IPS-NIHi7 (cell line): Measurements from ENCODE around the gene SLC38A2.

Source experiments
- DNase-seq: peaks from one replicate; pipeline ENCODE4 v3.0.0; 2012; ENCODE audit warnings: mixed read lengths; ENCODE audit errors: extremely low spot score

Gene SLC38A2

DNA sequence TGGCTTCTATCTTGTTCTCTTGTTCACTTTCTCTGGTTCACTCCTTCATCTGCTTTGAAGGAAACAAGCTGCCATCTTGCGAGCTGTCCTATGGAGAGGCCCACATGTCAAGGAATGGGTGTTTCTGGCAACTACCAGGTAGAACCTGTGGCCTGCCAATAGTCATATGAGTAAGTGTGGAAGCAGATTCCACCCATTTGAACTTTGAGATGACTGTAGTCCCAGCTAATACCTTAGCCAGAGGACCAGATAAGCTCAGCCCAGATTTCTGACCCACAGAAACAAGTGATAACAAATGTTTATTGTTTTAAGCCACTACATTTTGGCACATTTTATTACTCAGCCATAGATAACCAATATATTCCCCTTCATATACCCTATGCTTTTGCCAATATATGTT, 4.0 kb upstream of the SLC38A2 start:
- DNase-seq, result no peak

- no peak for DNase-seq
Measured at GRCh38 chr12:46374711-46375110, 2.1 kb upstream of the SLC38A2 start.

DNA sequence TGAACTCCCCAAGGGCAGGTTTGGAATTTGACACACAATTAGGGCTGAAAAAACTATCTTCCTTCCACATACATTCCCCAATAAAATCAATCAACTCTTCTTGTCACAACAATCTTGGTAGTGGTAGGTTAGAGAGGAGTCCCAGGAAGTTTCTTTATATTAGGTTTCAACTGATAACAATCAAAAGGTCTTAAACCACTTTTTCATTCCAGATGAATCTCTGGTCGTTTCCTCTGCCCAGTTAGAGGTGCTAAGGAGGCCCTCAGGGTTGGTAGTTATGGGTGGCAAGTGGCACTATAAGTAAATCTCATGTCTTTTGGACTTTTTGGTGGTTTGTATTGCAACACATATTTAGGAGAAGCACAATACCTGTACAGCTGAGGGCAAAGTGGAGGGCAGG, 1.7 kb upstream of the SLC38A2 start:
- no peak for DNase-seq

DNA sequence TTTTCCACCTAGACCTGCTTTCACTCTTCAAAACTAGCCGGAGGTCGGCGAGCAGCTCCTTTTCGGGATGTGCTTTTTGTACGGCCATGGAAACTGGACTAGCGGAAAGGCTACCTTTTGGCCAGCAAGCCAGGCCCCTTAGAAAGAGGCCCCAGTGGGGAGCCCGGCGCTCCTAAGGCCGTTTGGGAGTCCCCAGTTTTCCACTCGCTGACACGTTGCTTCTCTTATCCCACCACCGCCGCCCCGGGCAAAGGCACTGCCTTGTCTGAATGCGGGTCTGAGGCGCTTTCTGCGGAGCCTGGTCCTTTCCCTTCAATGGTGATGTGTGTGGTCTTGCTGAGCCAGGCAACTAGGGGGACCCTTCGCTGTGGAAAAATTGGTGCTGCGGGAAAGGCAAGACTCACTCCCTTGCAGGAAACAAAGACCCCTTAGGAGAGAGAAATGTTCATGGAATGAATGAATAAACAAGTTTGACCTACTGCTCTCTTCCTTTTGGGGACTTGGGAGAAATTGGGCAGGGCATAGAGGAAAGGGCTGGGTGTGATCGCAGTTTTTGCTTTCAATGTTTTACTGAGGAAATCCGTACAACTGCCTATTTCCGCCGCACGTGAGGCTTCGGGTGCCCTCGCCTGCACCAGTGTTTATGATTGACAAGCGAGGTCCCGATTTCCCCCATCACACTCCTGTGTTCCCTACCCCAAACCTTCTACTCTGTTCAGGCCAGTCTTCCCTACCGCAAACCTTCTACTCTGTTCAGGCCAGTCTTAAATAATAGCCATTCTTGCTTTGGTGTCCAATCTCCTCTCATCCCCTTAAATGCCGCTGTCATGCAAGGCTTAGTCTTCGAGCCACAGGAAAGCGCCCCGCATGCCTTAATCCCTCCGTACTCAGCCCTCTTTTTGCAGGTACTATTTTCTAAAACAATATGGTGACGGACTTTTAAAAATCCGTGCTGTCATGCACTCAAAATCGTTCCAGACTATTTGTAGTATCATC, 1.0 kb upstream of the SLC38A2 start:
- peak; percentile 51 for DNase-seq

- DNase-seq, result no peak
Measured at GRCh38 chr12:46371718-46372543, 642 bp downstream of the SLC38A2 start.

DNA sequence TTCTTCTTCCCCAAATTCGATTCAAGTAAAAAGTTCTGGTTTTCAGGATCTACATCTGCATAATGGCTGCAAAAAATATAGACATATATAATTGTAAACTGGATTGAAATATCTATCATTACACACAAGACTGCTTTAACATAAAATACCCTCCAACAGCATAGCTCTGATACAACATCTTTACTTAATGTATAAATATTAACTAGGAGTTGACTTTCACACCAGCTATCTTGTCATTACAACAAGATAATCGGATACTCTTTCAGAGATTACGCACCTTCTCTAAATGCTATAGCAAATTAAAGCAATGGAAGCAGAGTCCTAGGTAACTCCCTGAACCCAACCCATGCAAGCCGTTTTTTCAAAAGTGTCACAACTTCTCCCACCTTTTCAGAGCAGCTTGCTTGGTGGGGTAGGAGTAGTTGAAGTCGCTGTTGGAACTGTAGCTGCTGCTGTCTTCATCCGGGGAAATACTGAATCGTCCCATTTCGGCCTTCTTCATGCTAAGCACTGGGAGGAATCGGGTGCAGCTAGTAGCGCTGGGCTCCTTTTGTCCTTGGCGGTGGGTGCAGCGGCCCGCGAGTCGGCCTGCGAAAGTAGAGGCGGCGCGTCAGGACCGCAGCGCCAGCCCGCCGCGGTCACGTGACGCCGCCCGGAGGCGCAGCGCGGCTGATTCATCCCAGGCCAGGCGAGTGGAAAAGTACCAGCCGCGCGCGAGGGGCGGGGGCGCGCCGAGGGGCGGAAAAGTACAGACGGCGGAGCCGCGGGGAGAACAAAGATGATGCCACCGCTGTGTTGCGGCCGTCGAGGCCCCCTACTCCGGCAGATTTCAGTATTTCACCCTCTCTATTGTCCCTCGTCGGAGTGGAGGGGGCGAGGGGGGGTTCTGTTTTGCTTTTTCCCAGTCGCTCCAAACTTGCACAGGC, 1.5 kb downstream of the SLC38A2 start:
- peak; percentile 82 for DNase-seq

GRCh38 chr12:46370380-46370734, 2.2 kb downstream of the SLC38A2 start:
- no peak for DNase-seq

GRCh38 chr12:46369474-46370379, 2.8 kb downstream of the SLC38A2 start:
- DNase-seq, result no peak

- DNase-seq, result no peak
Measured at GRCh38 chr12:46369095-46369473, 3.5 kb downstream of the SLC38A2 start.

DNA sequence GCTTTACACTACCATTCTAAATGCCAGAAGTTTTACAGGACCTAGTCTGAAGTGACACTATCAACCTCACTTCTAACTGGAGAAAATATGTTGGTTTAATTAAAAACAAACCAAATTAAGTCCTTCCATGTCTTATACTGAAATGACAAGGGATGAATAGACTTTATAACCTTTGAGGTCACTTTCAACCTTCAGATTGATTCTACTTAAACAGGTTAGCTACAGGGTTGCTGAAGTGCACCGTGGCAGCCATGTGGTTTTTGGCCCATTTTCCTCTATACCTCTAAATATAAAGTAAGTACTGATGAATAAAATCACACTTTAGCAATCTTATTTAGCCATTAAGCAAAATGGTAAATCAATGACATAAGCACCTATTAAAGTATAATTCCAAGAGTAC, 3.9 kb downstream of the SLC38A2 start:
- no peak for DNase-seq

DNA sequence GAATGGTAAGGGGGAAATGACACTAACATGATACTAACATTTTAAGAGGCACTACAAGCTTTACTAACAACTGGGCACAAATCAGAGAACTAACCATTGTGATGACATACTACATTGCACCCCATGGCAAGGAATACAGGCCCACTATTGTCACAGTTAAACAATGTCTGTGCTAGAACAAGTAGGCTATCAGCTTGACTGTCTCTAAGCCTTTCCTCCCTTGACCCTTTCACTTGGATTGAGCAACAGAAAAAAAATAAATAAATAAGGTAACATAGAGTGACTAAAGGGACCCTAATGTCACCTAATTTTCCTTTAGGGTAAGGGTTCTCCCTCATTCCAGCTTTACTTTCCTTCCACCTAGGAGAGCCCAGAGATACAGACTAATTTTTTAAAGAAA, 4.4 kb downstream of the SLC38A2 start:
- DNase-seq, result no peak

- DNase-seq, result no peak
Measured at GRCh38 chr12:46367351-46368029, 5.1 kb downstream of the SLC38A2 start.

DNA sequence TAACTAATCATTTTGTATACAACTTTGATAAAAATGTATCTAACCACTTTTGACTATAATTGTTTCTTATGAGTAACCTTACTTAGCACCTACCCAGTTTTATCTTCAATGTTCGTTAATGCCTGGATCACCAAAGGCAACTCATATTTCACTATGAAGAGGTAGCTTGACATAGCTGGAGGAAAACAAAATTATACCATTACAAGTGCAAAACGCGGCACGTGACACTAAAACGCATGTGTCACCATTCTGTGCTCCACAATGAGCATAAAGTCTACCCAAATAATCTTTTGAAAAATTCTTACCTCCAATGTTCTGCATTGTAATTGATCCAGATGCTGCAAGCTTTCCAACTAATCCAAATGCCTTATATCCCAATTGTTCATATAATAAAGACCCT, 5.8 kb downstream of the SLC38A2 start:
- no peak for DNase-seq

GRCh38 chr12:46365951-46366379, 6.6 kb downstream of the SLC38A2 start:
- no peak for DNase-seq

DNA sequence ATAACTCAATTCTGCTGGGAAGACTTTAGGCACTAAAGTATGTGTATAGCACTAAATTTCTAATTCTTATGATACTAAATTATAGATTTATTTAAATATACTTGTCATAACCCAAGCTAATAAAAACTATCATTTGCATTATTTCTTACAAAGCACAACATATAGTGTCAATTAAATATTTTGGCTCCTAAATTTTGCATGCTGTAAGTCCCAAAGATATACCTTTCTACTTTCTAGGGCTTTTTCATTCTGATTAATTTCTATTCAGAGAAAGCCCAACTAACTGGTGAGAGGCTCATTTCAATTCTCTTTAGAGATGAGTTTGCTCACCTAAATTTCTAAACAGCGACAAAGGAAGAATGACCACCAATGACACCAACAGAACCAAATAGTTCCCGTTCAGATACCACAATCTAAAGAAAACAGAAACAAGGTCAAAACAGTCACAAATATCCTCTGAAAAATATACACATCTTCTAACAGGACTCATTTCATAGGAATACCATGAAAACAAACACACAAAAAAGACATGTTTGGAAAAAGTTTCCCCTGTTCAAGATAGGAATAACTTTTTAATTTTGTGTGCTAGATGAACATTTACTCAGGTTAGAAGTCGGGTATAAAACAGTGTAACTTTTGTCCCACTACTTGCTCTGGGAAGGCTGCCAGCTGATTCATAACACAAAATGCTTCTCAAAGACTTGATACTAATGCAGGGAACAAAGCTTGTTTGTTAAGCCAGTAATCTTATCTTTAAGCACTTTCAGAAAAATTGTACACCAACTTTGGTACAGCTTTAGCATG, 7.6 kb downstream of the SLC38A2 start:
- no peak for DNase-seq

GRCh38 chr12:46364300-46364696, 8.3 kb downstream of the SLC38A2 start:
- no peak for DNase-seq

- no peak for DNase-seq
Measured at GRCh38 chr12:46363582-46364299, 8.8 kb downstream of the SLC38A2 start.

DNA sequence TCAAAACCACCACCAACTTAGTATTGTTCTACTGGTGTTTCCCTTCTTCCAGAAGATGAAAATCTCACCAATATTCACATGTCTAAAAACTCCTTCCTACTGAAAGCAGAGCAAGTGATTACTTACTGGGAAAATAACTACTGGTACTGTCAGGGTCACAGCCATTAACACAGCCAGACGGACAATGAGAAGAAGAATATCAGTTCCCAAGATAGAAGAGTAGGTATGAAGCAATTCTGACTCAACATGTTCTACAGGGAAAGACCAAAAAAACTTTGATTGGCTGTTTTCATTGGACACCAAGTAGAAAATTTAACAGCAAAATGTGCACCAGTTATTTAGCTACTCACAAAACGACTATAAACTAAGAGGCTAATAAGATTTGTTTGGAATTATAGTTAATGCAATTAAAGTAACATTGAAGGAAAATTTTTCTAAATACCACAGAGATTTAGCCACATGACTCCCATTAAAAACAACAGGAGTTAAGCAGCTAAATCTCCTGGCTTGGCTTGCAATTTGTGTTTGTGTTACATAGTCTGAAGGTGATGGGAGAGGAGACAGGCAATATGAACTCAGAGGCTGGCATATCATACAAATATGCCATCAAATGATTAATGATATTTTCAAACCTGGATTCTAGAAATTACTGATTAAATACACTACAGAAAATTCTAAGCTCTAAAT, 9.5 kb downstream of the SLC38A2 start:
- DNase-seq, result no peak
